RPMI8226 (cell line): ENCODE measurements around the gene CEACAM20.
"Not testable (repeated sequence)": the region's sequence is repeated elsewhere in the genome, so short reads cannot be mapped to it uniquely, and the experiment has no call there.

Experiments
- DNase-seq: peaks from one replicate; pipeline ENCODE4 v3.0.0-alpha.2; 2015

The CEACAM20 gene

DNA sequence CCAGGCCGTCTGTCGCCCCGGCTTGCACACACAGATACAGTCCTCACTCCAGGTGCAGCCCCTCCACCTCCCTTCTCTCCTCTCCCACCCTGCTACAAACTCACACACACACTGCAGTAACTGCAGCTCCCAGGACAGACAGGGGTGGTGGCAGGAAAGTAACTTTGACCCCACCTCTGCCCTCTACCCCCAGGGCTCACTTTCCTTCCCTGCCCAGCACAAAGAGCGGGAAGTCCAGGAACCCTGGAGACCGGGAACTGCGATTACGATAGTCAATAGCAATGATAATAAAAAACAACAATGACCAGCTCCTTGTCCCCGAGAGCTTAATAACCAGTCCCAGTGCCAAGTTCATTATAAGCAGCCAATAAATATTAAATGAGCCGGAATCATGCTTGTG, at the start of gene CEACAM20:
Gene CEACAM20, minus strand, starts transcription at position 140 of the 400 bp plus-strand sequence. CDS start 166 bp downstream, outside the sequence.
- no peak for DNase-seq

- DNase-seq, result no peak
These were observed 48.0 kb upstream of the CEACAM20 start for GRCh38 chr19:44577566-44577874.

DNA sequence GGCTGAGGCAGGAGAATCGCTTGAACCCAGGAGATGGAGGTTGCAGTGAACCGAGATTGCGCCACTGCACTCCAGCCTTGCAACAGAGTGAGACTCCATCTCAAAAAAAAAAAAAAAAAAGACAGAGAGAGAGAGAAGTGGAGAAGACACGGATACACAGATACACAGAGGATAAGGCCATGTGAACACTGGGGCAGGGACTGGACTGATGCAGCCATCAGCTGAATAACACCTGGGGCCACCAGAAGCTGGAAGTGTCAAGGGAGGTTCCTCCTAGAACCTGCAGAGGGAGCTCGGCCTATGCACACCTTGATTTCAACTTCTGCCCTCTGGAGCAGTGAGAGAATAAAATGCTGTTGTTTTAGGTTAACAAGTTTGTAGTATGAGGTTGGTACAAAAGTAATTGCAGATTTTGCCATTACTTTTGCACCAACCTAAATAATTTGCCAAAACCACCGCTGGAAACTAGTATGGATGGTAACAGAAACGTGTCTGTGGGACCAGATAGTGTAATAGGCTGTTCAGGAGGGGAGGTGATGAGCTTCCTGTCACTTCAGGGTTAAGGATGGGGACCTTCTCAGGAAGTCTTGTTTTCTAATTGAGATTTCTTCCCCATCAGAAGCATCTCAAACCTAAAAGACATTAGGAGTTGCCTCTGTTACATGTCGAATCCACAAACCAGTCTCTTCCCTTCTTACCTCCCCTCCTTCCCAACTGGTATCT, 47.5 kb upstream of the CEACAM20 start:
- DNase-seq, result peak; percentile 43

DNA sequence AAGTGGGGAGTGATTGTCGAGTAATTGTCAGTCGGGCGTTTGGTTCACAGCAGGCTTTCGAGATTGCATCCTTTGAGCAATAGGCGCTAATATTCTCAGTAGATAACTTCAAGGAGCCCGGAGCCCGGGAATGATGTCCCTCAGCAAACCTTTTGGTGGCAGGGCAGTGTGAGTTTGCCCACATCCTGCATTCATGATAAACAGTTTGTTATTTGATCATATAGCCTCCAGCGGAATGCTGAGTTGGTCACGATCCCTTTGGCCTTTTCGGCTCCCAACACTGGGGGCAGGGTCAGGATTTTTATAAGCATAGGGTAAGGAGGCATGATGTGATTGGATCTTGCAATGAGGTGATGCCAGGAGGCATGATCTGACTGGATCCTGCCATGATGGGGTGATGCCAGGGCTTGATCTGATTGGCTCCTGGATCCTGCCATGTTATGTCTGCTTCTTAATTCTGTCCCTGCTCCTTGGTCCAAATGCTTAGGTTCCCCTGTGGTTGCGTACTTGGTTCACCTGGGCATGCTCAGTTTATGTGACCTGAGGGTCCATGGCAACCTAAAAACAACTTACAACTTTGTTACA, 45.7 kb upstream of the CEACAM20 start:
- DNase-seq, result no peak

DNA sequence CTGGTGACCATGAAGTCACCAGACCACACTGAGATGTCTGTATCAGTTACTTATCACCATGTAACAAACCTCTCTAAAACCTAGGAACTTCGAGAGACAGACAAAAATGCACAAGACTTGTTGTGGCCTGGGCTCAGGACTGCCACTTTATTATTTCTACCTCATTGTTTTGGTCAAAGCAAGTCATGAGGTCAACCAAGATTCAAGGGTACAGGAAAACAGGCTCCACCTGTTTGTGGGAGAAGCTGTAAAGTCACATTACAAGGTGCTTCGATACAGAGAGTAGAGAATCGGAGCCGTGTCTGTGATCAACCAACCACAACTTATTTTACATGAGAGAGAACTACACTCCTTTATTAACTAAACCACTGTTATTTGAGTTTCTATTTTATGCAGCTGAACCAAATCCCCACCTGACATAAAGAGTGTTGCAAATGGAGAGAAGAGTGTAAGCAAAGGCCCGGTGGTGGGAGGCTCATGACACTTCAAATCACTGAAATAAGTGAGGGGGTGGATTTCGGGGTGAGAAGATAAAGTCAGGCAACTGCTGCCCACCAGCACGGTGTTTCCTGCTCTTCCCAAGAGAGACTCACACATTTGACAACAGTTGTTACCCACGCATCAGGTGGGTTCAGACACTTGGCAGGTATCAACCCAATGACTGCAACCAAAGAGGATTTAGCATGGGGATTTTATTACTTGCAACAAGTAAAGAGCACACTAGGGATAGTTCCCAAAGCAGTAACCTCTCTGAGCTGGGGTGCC, 44.9 kb upstream of the CEACAM20 start:
- DNase-seq, result no peak

DNA sequence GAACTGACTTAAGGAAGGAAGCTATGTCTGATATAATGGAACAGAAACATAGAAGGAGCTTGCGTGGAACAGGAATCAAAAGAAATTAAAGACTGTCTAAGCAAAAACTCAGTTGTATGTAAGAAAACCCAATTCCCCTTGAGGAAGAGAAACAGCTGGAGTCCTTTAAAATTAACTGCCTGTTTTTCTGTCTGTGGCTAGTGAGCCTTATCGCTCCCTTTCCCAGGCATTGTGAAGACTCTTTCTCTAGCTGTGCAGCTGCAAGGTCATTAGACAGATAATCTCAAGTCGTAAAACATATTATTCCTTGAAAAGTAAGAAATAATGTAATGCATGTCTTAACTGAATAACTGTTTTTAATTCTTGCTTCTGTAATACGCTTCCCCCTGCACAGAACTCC, 44.2 kb upstream of the CEACAM20 start:
- DNase-seq, result no peak

GRCh38 chr19:44573183-44573582, 43.7 kb upstream of the CEACAM20 start:
- no peak for DNase-seq

DNA sequence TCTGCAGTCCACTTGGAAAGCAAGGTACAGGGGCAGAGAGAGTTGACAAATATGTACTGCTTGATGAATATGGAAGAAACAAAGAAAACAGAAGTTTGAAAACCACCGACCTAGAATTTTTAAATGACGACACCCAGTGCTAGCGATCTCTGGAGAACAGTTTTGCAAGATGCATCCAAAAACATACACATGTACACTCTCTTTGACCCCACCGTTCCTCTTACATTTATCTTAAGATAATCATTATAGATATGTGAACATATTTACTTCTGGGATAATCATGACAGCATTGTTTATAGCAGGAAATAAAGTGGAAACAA, 43.1 kb upstream of the CEACAM20 start:
- DNase-seq, result no peak

DNA sequence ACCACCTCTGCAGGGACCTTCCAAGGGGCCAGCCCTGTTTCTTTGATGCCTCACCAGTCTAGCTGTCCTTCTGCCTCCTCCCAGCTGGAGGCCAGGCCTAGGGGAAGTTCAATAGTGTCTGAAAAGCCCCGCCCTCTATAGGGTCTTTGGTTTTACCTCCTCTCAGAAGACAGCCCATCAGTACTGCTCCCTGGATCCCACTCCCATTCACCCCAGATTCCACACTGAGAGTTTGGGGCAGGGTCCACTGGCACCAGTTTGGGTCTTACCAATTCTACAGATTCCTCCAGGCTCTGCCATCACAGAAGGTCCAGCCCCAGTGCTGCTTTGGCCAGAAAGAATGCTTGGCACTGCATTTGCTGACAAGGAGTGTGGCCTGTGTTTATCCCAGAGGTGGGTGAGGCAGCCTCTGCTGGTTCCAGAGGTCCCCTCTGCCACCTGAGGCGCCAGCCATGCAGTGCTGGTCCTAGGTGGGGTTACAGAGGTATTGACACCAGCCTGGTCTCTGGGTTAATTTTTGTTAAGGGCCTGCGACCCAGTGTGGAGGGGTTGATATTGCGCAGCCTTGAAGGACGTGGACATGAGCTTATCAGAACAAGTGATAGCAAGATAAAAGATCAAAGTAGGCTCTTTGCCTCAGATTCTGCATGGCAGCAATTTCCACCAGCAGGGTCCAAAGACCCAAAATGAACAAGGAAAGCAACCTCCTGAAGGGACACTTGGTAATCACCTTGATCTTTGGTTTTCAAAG, 42.5 kb upstream of the CEACAM20 start:
- no peak for DNase-seq

DNA sequence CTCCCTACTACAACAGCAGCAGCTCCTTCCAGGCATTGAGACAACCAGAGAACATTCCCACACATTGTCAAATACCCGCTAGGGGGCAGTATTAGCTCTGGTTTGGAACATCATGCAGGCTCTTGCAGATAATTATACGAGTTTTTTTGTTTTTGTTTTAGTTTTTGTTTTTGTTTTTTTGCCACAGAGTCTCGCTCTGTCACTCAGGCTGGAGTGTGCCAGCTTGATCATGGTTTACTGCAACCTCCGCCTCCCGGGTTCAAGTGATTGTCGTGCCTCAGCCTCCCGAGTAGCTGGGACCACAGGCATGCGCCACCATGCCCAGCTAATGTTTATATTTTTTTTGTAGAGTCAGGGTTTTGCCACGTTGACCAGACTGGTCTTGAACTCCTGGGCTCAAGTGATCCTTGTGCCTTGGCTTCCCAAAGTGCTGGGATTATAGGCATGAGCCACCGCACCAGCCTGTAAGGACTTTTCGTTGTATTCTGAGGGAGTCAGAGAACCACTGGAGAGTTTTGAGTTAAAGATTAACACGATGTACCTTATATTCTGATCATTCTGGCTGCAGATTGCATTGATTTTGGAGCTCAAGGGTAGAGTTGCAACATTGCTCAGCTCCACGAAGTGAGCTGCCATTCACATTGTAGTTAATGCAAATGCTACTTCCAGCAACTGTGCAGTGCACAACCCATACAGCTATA, 41.7 kb upstream of the CEACAM20 start:
- peak; percentile 69 for DNase-seq

DNA sequence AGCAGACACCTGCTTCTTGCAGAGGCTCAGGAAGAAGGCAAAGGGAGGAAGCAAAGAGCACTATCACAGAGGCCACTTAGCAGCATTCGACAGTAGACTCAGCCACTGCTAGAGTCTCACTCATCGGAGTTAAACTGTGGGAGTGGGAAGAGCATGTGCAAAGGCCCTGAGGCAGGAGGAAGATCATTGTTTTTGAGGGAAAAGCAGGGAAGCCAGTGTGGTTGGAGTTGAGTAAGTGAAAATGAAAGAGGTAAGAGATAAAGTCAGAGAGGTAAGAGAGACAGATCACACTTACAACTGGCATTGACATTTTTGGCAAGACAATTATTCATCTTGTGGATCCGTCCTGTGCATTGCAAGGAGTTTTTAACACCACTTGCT, 41.1 kb upstream of the CEACAM20 start:
- DNase-seq, result no peak

GRCh38 chr19:44567745-44568144, 38.3 kb upstream of the CEACAM20 start:
- DNase-seq, result no peak

DNA sequence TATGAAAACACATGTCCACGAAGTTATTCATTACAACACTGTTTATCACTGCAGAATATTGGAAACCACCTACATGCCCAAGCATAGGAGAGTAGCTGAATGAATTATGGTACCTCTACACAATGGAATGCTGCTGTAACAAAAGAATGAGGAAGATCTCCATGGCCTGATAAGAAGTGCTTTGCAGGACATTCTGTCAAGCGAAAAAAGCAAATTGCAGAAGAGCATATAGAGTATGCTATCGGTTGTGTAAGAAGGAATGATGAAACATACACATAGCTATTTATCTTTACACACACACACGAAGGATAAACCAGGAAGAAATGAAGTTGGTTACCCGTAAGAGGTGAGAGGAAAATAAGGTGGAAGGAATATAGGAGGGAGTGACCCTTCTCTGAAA, 37.5 kb upstream of the CEACAM20 start:
- DNase-seq, result no peak

DNA sequence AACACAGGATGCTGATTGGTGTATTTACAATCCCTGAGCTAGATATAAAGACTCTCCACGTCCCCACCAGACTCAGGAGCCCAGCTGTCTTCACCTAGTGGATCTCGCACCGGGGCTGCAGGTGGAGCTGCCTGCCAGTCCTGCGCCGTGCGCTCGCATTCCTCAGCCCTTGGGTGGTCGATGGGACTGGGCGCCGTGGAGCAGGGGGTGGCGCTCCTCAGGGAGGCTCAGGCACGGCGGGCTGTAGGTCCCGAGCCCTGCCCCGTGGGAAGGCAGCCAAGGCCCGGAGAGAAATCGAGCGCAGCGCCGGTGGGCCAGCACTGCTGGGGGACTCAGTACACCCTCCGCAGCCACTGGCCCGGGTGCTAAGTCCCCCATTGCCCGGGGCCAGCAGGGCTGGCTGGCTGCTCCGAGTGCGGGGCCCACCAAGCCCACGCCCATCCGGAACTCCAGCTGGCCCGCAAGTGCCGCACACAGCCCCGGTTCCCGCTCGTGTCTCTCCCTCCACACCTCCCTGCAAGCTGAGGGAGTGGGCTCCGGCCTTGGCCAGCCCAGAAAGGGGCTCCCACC, 33.7 kb upstream of the CEACAM20 start:
- DNase-seq, result not testable (repeated sequence)

DNA sequence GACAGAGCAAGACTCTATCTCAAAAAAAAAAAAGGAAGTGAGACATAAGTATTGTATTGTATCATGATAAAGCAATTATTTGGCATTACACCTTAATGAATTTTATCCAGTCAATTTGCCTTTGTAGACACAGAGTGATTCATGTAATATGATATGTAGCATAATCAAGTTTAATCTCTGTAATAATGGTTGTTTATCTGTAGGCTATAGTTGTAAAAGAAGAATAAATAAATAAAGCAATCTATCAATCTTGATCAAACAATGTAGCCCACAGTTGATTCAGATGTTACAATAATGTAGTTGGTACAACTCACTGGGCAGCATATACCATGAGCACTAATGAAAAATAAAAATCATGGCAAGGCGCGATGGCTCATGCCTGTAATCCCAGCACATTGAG, 28.5 kb upstream of the CEACAM20 start:
- DNase-seq, result no peak

- no peak for DNase-seq
These were observed 25.3 kb upstream of the CEACAM20 start for GRCh38 chr19:44554641-44555246.

- DNase-seq, result no peak
These were observed 24.1 kb upstream of the CEACAM20 start for GRCh38 chr19:44553478-44554171.

DNA sequence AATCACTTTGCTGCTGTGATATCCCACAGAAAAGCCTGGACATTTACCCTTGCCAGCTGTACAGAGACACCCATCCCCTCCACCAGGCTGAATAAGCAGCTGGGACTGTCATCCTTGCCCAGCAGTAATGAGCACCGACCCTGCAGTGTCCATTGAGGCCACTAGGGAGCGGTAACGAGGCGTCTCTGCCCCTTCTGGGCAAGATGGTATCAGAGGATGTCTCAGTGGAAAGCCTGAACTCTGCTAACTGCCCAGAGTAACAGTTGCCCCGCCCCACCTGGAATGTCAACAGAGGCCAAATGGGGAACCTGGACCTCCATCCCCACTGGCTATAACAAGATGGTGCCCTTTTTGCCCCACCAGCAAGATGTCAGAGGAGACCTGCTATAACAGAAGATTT, 22.8 kb upstream of the CEACAM20 start:
- peak; percentile 30 for DNase-seq

GRCh38 chr19:44551850-44552249, 22.4 kb upstream of the CEACAM20 start:
- DNase-seq, result no peak

DNA sequence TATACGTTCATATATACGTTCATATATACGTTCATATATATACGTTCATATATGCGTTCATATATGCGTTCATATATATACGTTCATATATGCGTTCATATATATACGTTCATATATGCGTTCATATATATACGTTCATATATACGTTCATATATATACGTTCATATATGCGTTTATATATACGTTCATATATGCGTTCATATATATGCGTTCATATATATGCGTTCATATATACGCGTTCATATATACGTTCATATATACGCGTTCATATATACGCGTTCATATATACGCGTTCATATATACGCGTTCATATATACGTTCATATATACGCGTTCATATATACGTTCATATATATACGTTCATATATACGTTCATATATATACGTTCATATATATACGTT, 21.5 kb upstream of the CEACAM20 start:
- not testable (repeated sequence) for DNase-seq

GRCh38 chr19:44549507-44549906, 20.0 kb upstream of the CEACAM20 start:
- DNase-seq, result no peak

- no peak for DNase-seq
These were observed 19.3 kb upstream of the CEACAM20 start for GRCh38 chr19:44548736-44549135.
